Activated CD8-positive, alpha-beta T cell treated with anti-CD3 and anti-CD28 coated beads for 36 hours (primary cell): ENCODE data around the gene SDHB. TPM values are rescaled to one million over a fixed set of nuclear protein-coding genes. Genes with fewer than 3 reads are reported as not detected.

Experiments used
- ATAC-seq: fragments of 200-7000 bp; cut with Tn5 transposase; one replicate; pipeline ENCODE4 v1.10.0; 2021; ENCODE audit warnings: mild to moderate bottlenecking, moderate library complexity
- CTCF ChIA-PET: fragments of 350-600 bp; sonication (Branson Sonifier 250); formaldehyde crosslinking; loops from one replicate; lab custom pipeline; 2021; ENCODE audit warnings: antibody characterized with exemption; lab: Charles Lee
- POLR2A ChIA-PET: fragments of 350-600 bp; sonication (Branson Sonifier 250); formaldehyde crosslinking; loops from one replicate; lab custom pipeline; 2021; ENCODE audit warnings: antibody characterized with exemption; lab: Charles Lee
- DNase-seq: peaks from one replicate; pipeline ENCODE4 v3.0.0-alpha.2; 2020
- H3K27ac Mint-ChIP-seq: one replicate; pipeline ENCODE4 v1.8.0; 2021; ENCODE audit warnings: mild to moderate bottlenecking, mixed read lengths
- H3K27me3 Mint-ChIP-seq: one replicate; pipeline ENCODE4 v1.8.0; 2021; ENCODE audit warnings: mixed read lengths
- H3K36me3 Mint-ChIP-seq: one replicate; pipeline ENCODE4 v1.8.0; 2021; ENCODE audit warnings: low read depth, mixed read lengths
- H3K4me1 Mint-ChIP-seq: one replicate; pipeline ENCODE4 v1.8.0; 2021; ENCODE audit warnings: low read depth, mixed read lengths
- H3K4me3 Mint-ChIP-seq: one replicate; pipeline ENCODE4 v1.8.0; 2021; ENCODE audit warnings: mild to moderate bottlenecking, moderate library complexity, mixed read lengths
- H3K9me3 Mint-ChIP-seq: one replicate; pipeline ENCODE4 v1.8.0; 2021; ENCODE audit warnings: mixed read lengths
- intact Hi-C: fragments of 100-400 bp; cut with micrococcal nuclease; formaldehyde crosslinking; loops from one replicate; pipeline ENCODE4 v1.10.0; 2022
- total RNA-seq, 2 experiments: library from RNA; stranded (reverse); gene quantifications; one replicate each; pipeline ENCODE4 v1.2.3, GENCODE V29; 2021
- TF ChIP-seq, protein P1 (sequence below): fragments of 200-600 bp; IDR thresholded peaks from one replicate; pipeline ENCODE4 v1.8.0; 2022; ENCODE audit warnings: antibody characterized with exemption, mild to moderate bottlenecking

Gene SDHB
- total RNA-seq, 2 experiments from 2014 or later: 135 to 148 TPM

DNA sequence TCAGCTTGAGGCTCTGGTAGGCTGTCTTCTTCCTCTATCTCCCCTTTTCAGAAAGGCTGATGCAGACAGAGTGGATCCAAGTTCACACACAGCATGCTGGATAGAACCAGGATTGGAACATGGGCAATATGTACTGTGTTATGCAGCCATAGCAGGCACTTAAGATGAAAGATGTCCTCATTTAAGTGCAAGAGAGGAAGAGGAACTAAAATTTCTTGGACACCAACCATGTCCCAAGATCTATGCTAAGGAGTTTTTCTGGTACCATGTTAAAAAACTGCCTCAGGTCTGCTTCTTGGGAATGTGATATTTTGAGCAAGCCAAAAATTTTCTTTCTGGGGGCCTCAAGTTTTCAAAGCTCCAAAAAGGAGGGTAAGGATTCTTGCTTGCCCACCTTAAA is 1.2 kb downstream of the SDHB start:
- no peaks in the 10 kb centered on the region for H3K9me3 Mint-ChIP-seq
- ChIA-PET CTCF (interaction anchor here (0.8 kb wide), 1 partner anchor 92 kb away, joined by 3 read pairs; no protein-coding TSS in a partner anchor), POLR2A (interaction anchor here (0.8 kb wide), 1 partner anchor 30 kb away, joined by 3 read pairs; no protein-coding TSS in a partner anchor)
- intact Hi-C loops: no loop called here
- H3K36me3 Mint-ChIP-seq: peaks cover 13% of the 10 kb centered on the region
- TF ChIP-seq, protein P1, sequence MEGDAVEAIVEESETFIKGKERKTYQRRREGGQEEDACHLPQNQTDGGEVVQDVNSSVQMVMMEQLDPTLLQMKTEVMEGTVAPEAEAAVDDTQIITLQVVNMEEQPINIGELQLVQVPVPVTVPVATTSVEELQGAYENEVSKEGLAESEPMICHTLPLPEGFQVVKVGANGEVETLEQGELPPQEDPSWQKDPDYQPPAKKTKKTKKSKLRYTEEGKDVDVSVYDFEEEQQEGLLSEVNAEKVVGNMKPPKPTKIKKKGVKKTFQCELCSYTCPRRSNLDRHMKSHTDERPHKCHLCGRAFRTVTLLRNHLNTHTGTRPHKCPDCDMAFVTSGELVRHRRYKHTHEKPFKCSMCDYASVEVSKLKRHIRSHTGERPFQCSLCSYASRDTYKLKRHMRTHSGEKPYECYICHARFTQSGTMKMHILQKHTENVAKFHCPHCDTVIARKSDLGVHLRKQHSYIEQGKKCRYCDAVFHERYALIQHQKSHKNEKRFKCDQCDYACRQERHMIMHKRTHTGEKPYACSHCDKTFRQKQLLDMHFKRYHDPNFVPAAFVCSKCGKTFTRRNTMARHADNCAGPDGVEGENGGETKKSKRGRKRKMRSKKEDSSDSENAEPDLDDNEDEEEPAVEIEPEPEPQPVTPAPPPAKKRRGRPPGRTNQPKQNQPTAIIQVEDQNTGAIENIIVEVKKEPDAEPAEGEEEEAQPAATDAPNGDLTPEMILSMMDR: no peak
- H3K27me3 Mint-ChIP-seq: no peaks in the 10 kb centered on the region
- ATAC-seq: no peak
- peak overlapping the region; percentile 94 for H3K4me3 Mint-ChIP-seq
- no peak for DNase-seq
- H3K4me1 Mint-ChIP-seq: peaks cover 27% of the 10 kb centered on the region
- H3K27ac Mint-ChIP-seq: peak overlapping the region; percentile 97

DNA sequence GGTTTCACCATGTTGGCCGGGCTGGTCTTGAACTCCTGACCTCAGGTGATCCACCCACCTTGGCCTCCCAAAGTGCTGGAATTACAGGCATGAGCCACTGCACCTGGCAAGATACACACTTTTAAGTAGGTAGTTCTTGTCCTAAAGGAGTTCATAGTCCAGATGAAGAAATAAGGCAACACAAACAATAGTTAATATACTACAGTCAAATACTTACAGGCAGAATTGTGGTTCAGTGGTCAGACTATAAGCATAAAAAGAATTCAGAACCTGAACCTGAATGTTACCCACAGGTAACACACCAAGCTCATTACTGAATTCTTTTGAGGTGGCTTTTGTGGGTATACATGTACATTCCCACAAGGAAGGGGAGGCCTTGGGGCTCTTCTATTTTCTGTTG is 1.8 kb downstream of the SDHB start:
- Mint-ChIP-seq H3K27me3 (no peaks in the 10 kb centered on the region), H3K36me3 (peaks cover 13% of the 10 kb centered on the region), H3K27ac (no peak overlapping the region), H3K4me1 (peaks cover 27% of the 10 kb centered on the region), H3K4me3 (peak overlapping the region; percentile 94), H3K9me3 (no peaks in the 10 kb centered on the region)
- DNase-seq (no peak), ATAC-seq (no peak)
- TF ChIP-seq, protein P1: no peak
- intact Hi-C loops: no loop called here
- POLR2A ChIA-PET: interaction anchor here (0.8 kb wide), 1 partner anchor 29 kb away, joined by 3 read pairs; no protein-coding TSS in a partner anchor
- CTCF ChIA-PET: interaction anchor here (0.8 kb wide), 1 partner anchor 92 kb away, joined by 3 read pairs; no protein-coding TSS in a partner anchor

DNA sequence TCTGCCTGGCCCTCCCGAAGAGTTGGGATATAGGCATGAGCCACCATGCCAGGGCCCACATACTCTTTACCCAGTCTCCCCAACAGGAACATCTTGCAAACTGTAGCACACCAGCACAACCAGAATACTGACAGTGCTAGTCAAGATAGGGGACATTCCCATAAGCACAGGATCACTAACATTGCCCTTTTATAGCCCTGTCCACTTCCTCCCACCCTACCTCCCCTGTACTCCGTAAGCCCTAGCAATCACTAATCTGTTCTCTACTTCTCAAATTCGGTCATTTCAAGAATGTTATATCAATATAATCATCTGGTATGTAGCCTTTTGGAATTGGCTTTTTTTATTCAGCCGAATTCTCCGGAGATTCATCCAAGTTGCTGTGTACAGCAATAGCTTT is 5.9 kb downstream of the SDHB start:
- H3K4me3 Mint-ChIP-seq: no peak overlapping the region
- TF ChIP-seq, protein P1: no peak
- intact Hi-C loops: no loop called here
- ChIA-PET POLR2A (no interaction called here), CTCF (interaction anchor here (0.7 to 4.5 kb wide), 5 partner anchors 17 to 96 kb away, joined by 3 to 22 read pairs (median 4); no protein-coding TSS in a partner anchor)
- H3K36me3 Mint-ChIP-seq: peaks cover 29% of the 10 kb centered on the region
- no peaks in the 10 kb centered on the region for H3K27me3 Mint-ChIP-seq
- H3K4me1 Mint-ChIP-seq: peaks cover 37% of the 10 kb centered on the region
- DNase-seq (no peak), ATAC-seq (no peak)
- H3K9me3 Mint-ChIP-seq: no peaks in the 10 kb centered on the region
- no peak overlapping the region for H3K27ac Mint-ChIP-seq

DNA sequence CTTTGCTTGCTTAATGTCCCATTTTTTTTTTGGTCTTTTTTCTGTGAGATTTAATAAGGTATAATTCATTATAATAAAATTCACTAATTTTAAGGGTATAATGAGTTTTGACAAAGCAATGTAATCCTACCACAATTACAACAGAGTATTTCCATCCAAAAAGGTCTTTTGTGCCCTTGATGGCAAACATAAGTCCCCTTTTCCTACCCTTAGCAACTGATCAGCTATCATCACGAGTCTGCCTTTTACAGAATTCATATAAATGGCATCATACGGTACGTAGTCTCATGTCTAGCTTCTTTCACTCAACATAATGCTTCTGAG is 7.5 kb downstream of the SDHB start:
- intact Hi-C loops: no loop called here
- Mint-ChIP-seq H3K9me3 (no peaks in the 10 kb centered on the region), H3K4me1 (peaks cover 24% of the 10 kb centered on the region), H3K36me3 (peaks cover 34% of the 10 kb centered on the region), H3K27me3 (no peaks in the 10 kb centered on the region), H3K4me3 (no peak overlapping the region), H3K27ac (no peak overlapping the region)
- no peak for ATAC-seq
- TF ChIP-seq, protein P1: peak; percentile 27
- POLR2A ChIA-PET: interaction anchor here (0.6 to 0.7 kb wide), 2 partner anchors 13 to 57 kb away, joined by 4 to 5 read pairs; no protein-coding TSS in a partner anchor
- no peak for DNase-seq
- CTCF ChIA-PET: interaction anchor here (0.7 to 4.5 kb wide), 13 partner anchors 12 to 95 kb away, joined by 3 to 22 read pairs (median 3); no protein-coding TSS in a partner anchor

DNA sequence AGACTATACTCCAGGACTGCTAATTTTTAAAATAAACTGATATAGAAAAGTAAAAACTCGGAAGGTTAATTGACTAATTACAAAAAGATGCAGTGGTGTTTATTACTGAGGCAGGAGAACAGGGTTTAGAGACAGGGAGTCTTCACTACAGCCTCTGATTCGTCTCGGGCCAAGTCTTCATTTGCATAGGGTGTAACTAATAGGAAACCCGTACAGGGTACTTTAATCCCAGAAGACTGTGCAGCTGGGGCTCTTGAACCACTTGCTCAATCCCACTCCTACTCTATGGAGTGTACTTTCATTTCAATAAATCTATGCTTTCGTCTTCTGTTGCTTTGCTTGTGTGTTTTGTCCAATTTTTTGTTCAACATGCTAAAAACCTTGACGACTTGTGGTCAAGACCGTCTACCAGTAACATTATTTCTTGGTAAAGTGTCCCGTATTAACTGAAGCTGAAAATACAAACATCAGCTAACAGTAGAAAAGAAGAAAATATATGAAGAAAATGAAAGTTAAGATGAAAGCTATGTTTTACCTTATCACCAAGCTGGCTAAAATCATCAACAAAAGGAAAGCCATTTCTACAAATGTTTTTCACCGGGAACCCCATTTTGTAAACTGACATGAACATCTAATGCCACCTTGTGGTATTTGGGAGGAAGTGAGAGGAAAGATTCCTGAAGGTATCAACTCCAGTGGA is 8.0 kb downstream of the SDHB start:
- Mint-ChIP-seq H3K9me3 (no peaks in the 10 kb centered on the region), H3K27me3 (no peaks in the 10 kb centered on the region), H3K36me3 (peaks cover 29% of the 10 kb centered on the region), H3K4me1 (peaks cover 19% of the 10 kb centered on the region), H3K27ac (peak overlapping the region; percentile 68), H3K4me3 (no peak overlapping the region)
- CTCF ChIA-PET: interaction anchor here (0.7 to 4.5 kb wide), 11 partner anchors 11 to 94 kb away, joined by 3 to 22 read pairs (median 4); no protein-coding TSS in a partner anchor
- POLR2A ChIA-PET: interaction anchor here (0.6 to 0.7 kb wide), 2 partner anchors 13 to 56 kb away, joined by 4 to 5 read pairs; no protein-coding TSS in a partner anchor
- intact Hi-C loops: no loop called here
- no peak for DNase-seq
- TF ChIP-seq, protein P1: peak; percentile 73
- ATAC-seq: no peak
